Right cardiac atrium (tissue), 5 donors: ENCODE measurements around the gene ARAP1. TPM values are rescaled to one million over a fixed set of nuclear protein-coding genes. Genes with fewer than 3 reads are reported as not detected.

ENCODE experiments used
- ATAC-seq, 2 donors: fragments of 200-7000 bp; cut with Tn5 transposase; one replicate each; pipeline versions ENCODE4 v1.8.0 to v1.9.1; 2020; ENCODE audit warnings: moderate library complexity in 2 of 2, mild to moderate bottlenecking in 1 of 2
- DNase-seq, 3 donors: peaks; one replicate each; pipeline ENCODE4 v3.0.0-alpha.2; 2020
- H3K27ac ChIP-seq: one replicate; pipeline ENCODE4 v1.5.1; 2013; ENCODE audit warnings: mild to moderate bottlenecking, low read length, control low read depth, moderate library complexity
- H3K27me3 ChIP-seq: one replicate; pipeline ENCODE4 v1.6.1; 2013; ENCODE audit not compliant: control insufficient read depth, insufficient read depth
- H3K4me1 ChIP-seq: one replicate; pipeline ENCODE4 v1.6.1; 2013; ENCODE audit warnings: low read length; ENCODE audit not compliant: control insufficient read depth, insufficient read depth
- H3K4me3 ChIP-seq: one replicate; pipeline ENCODE4 v1.5.1; 2013; ENCODE audit warnings: low read length, control low read depth
- H3K9me3 ChIP-seq: one replicate; pipeline ENCODE4 v1.6.1; 2013; ENCODE audit warnings: low read length; ENCODE audit not compliant: control insufficient read depth
- WGBS: extraction: QIAGEN DNeasy Blood & Tissue Kit; methylation state at CpG from one replicate; pipeline ENCODE4 v1.1.7; 2013; 5-methylcytosine and 5-hydroxymethylcytosine counted together
- intact Hi-C, 4 donors: fragments of 100-400 bp; cut with DNase I; formaldehyde crosslinking; loops; one replicate each; pipeline versions ENCODE4 v1.11.0 to v1.14.0; 2022 to 2023
- polyA plus RNA-seq: library from polyadenylated mRNA; stranded (reverse); fragments of 200-250 nt; gene quantifications from one replicate; pipeline ENCODE4 v1.2.3, GENCODE V29; 2013
- total RNA-seq, 4 donors: library from RNA; stranded (reverse); fragmentation: NEBNext Ultra II Directional; extraction: Animal tissue kit (Norgen Biotek cat#: 25700); gene quantifications; one replicate each; pipeline ENCODE4 v1.2.1, GENCODE V29; 2021
- donor health status: healthy with polysubstance abuse.
- donor health status: DM: no; HTN: yes; CAD: no.
- donor health status: DM: no; HTN: no; CAD: no.
- donor health status: DM: no; HTN: yes; CAD: no; lungs with severe emphysema.
- donor health status: DM: yes; HTN: yes; CAD: no.

The ARAP1 gene
- total and polyA plus RNA-seq, 5 donors = 41.2 to 62.5 (median 57.5) TPM

- 95% methylated on average over 20 of the region's 20 CpGs for WGBS
- H3K27ac ChIP-seq = no peak overlapping the region
- intact Hi-C loops = no loop called here
Observed at GRCh38 chr11:72709478-72710238, 42.5 kb downstream of the ARAP1 start.

GRCh38 chr11:72707032-72707431 lies 45.2 kb downstream of the ARAP1 start:
- 96% methylated on average over 9 of the region's 9 CpGs for WGBS
- DNase-seq = peak in 1 of 3 donors; percentile 18
- H3K4me3 ChIP-seq = no peak overlapping the region
- H3K27ac ChIP-seq = no peak overlapping the region
- H3K27me3 ChIP-seq = no peaks in the 10 kb centered on the region
- H3K4me1 ChIP-seq = no peaks in the 10 kb centered on the region
- intact Hi-C loops = no loop called here
- ATAC-seq = no peak
- H3K9me3 ChIP-seq = no peaks in the 10 kb centered on the region

More at GRCh38 chr11:72709478-72710238, 42.5 kb downstream of the ARAP1 start:
- Histone ChIP-seq H3K27me3 (no peaks in the 10 kb centered on the region), H3K4me1 (no peaks in the 10 kb centered on the region), H3K9me3 (no peaks in the 10 kb centered on the region), H3K4me3 (no peak overlapping the region)
- ATAC-seq = no peak
- peak in 2 of 3 donors; percentile 32 to 56 for DNase-seq

- H3K27ac ChIP-seq = no peak overlapping the region
- no peaks in the 10 kb centered on the region for H3K9me3 ChIP-seq
- no peaks in the 10 kb centered on the region for H3K27me3 ChIP-seq
- H3K4me3 ChIP-seq = no peak overlapping the region
- H3K4me1 ChIP-seq = no peaks in the 10 kb centered on the region
- DNase-seq = peak in 1 of 3 donors; percentile 38
- WGBS = 82% methylated on average over 5 of the region's 5 CpGs
- intact Hi-C loops = no loop called here
- no peak for ATAC-seq
Observed at GRCh38 chr11:72706579-72706978, 45.6 kb downstream of the ARAP1 start.

GRCh38 chr11:72705442-72706365 lies 46.5 kb downstream of the ARAP1 start:
- Histone ChIP-seq H3K4me1 (no peaks in the 10 kb centered on the region), H3K4me3 (no peak overlapping the region), H3K9me3 (no peaks in the 10 kb centered on the region), H3K27ac (no peak overlapping the region), H3K27me3 (no peaks in the 10 kb centered on the region)
- ATAC-seq = no peak
- intact Hi-C loops = no loop called here
- WGBS = 72% methylated on average over 12 of the region's 12 CpGs
- peak in 2 of 3 donors; percentile 33 to 54 for DNase-seq

- Histone ChIP-seq H3K27me3 (no peaks in the 10 kb centered on the region), H3K27ac (no peak overlapping the region), H3K4me3 (no peak overlapping the region), H3K4me1 (no peaks in the 10 kb centered on the region), H3K9me3 (no peaks in the 10 kb centered on the region)
- intact Hi-C loops = no loop called here
- no peak for DNase-seq
- ATAC-seq = no peak
- WGBS = 51% methylated on average over 4 of the region's 4 CpGs
Observed at GRCh38 chr11:72704783-72705265, 47.4 kb downstream of the ARAP1 start.

- Histone ChIP-seq H3K4me1 (no peaks in the 10 kb centered on the region), H3K27ac (no peak overlapping the region), H3K4me3 (no peak overlapping the region), H3K9me3 (no peaks in the 10 kb centered on the region), H3K27me3 (no peaks in the 10 kb centered on the region)
- ATAC-seq = no peak
- 61% methylated on average over 13 of the region's 13 CpGs for WGBS
- intact Hi-C loops = no loop called here
- peak in 1 of 3 donors; percentile 35 for DNase-seq
Observed at GRCh38 chr11:72704028-72704782, 48.0 kb downstream of the ARAP1 start.

- H3K9me3 ChIP-seq = no peaks in the 10 kb centered on the region
- no peaks in the 10 kb centered on the region for H3K4me1 ChIP-seq
- DNase-seq (peak; percentile 83 to 94 (median 94)), ATAC-seq (peak; percentile 62 to 78)
- no peak overlapping the region for H3K27ac ChIP-seq
- WGBS = 34% methylated on average over 11 of the region's 11 CpGs
- no peak overlapping the region for H3K4me3 ChIP-seq
- no peaks in the 10 kb centered on the region for H3K27me3 ChIP-seq
- intact Hi-C loops = no loop called here
Observed at GRCh38 chr11:72703267-72704008, 48.8 kb downstream of the ARAP1 start.

GRCh38 chr11:72702577-72703241 lies 49.5 kb downstream of the ARAP1 start:
- no peak for ATAC-seq

GRCh38 chr11:72702096-72702495 lies 50.1 kb downstream of the ARAP1 start:
- WGBS = 79% methylated on average over 7 of the region's 7 CpGs
- Histone ChIP-seq H3K9me3 (no peaks in the 10 kb centered on the region), H3K4me3 (no peak overlapping the region), H3K4me1 (no peaks in the 10 kb centered on the region), H3K27me3 (no peaks in the 10 kb centered on the region), H3K27ac (no peak overlapping the region)
- DNase-seq (peak in 2 of 3 donors; percentile 75 to 81), ATAC-seq (peak in 1 of 2 donors; percentile 13)
- intact Hi-C loops = no loop called here

More at GRCh38 chr11:72702577-72703241, 49.5 kb downstream of the ARAP1 start:
- Histone ChIP-seq H3K4me3 (no peak overlapping the region), H3K27ac (no peak overlapping the region), H3K27me3 (no peaks in the 10 kb centered on the region), H3K4me1 (no peaks in the 10 kb centered on the region), H3K9me3 (no peaks in the 10 kb centered on the region)
- 69% methylated on average over 15 of the region's 15 CpGs for WGBS
- DNase-seq = peak in 1 of 3 donors; percentile 27
- intact Hi-C loops = no loop called here
